Measurements from ENCODE around the gene CXADR. TPM values are rescaled to one million over a fixed set of nuclear protein-coding genes. Genes with fewer than 3 reads are reported as not detected.

CXADR gene
- total RNA-seq, 2 experiments from 2014 or later, result 6.3 to 6.6 TPM

DNA sequence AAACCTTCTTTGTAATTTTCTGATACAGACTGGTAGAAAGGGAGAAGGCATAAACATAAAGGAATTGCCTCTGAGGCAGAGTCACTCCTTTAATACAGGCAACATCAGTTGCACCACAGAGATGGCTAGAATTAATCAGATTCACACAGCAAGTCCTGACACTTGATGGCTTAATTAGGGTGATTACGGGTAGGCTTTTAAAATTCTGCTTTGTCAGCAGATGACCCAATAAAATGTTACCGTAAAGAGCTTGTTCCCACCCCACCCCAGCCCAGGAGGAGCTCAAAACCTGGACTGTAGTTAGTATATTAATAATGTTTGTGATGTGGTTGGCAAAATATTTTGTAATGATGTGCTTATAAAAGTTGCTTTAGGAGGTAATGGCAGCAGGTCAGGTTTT is 109.2 kb downstream of the CXADR start:
- intact Hi-C loops (cut with micrococcal nuclease; ENCODE audit: unreplicated experiment), result no loop called here
- Histone ChIP-seq H3K4me1 (ENCODE audit: insufficient read depth, low read length, poor library complexity, severe bottlenecking) (no peaks in the 10 kb centered on the region), H2AFZ (ENCODE audit: low read length) (no peak overlapping the region), H3K4me3 (ENCODE audit: low read depth, low read length, poor library complexity, severe bottlenecking) (no peak overlapping the region), H4K20me1 (ENCODE audit: insufficient read depth, low read length) (no peaks in the 10 kb centered on the region), H3K27ac (ENCODE audit: low read depth, low read length, poor library complexity, severe bottlenecking) (no peak overlapping the region), H3K79me2 (ENCODE audit: insufficient read depth, low read depth, low read length) (no peaks in the 10 kb centered on the region), H3K4me2 (ENCODE audit: low read length) (no peak overlapping the region), H3K9me2 (ENCODE audit: insufficient read depth, low read length) (no peaks in the 10 kb centered on the region), H3K9me3 (ENCODE audit: low read length) (no peaks in the 10 kb centered on the region), H3K36me3 (ENCODE audit: insufficient read depth, low read length) (no peaks in the 10 kb centered on the region)
- POLR2A ChIA-PET, result interaction anchor here (1.5 to 2.3 kb wide), 2 partner anchors 10 kb away, joined by 7 to 11 read pairs; no protein-coding TSS in a partner anchor
- no TSS peak for BruUV-seq (replicated peaks)
- TF ChIP-seq, protein P1, sequence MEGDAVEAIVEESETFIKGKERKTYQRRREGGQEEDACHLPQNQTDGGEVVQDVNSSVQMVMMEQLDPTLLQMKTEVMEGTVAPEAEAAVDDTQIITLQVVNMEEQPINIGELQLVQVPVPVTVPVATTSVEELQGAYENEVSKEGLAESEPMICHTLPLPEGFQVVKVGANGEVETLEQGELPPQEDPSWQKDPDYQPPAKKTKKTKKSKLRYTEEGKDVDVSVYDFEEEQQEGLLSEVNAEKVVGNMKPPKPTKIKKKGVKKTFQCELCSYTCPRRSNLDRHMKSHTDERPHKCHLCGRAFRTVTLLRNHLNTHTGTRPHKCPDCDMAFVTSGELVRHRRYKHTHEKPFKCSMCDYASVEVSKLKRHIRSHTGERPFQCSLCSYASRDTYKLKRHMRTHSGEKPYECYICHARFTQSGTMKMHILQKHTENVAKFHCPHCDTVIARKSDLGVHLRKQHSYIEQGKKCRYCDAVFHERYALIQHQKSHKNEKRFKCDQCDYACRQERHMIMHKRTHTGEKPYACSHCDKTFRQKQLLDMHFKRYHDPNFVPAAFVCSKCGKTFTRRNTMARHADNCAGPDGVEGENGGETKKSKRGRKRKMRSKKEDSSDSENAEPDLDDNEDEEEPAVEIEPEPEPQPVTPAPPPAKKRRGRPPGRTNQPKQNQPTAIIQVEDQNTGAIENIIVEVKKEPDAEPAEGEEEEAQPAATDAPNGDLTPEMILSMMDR (conservative IDR thresholded peaks at IDR 0.05; ENCODE audit: low read length), result no peak
- TF ChIP-seq EZH2phosphoT487 (IDR thresholded peaks at IDR 0.05; ENCODE audit: borderline replicate concordance, low read depth, low read length), result no peak
- no peak for DNase-seq (ENCODE audit: low spot score)
- CTCF ChIA-PET (ENCODE audit: unreplicated experiment), result no interaction called here

DNA sequence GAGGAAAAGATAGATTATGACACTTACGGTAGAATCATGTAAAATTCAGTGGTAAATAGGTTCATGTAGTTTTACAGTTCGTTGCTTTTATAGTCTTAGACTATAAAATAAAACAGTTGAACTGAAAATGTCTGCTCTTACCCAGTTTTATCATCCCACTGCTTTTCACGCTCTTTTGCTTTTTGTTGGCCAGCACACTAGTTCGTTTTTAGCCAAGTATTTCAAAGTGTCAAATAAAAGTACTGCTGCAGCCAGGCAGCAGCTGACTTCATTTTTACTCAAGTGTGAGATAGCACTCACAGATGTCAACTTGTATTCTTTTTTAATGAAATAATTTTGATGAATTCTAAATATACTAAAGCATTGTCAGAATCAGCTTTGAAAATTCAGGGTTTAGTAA is 118.4 kb downstream of the CXADR start:
- POLR2A ChIA-PET, result interaction anchor here (0.7 to 2.3 kb wide), 3 partner anchors 8 to 19 kb away, joined by 3 to 11 read pairs (median 4); no protein-coding TSS in a partner anchor
- intact Hi-C loops (cut with micrococcal nuclease; ENCODE audit: unreplicated experiment), result no loop called here

GRCh38 chr21:17636711-17637110 is 123.9 kb downstream of the CXADR start:
- no peaks in the 10 kb centered on the region for H3K79me2 ChIP-seq (ENCODE audit: insufficient read depth, low read depth, low read length)
- no TSS peak for BruUV-seq (replicated peaks)
- H4K20me1 ChIP-seq (ENCODE audit: insufficient read depth, low read length), result no peaks in the 10 kb centered on the region
- TF ChIP-seq EZH2phosphoT487 (IDR thresholded peaks at IDR 0.05; ENCODE audit: borderline replicate concordance, low read depth, low read length), result no peak
- TF ChIP-seq, protein P1 (conservative IDR thresholded peaks at IDR 0.05; ENCODE audit: low read length), result no peak
- DNase-seq (ENCODE audit: low spot score), result no peak
- peaks cover 4% of the 10 kb centered on the region for H3K4me1 ChIP-seq (ENCODE audit: insufficient read depth, low read length, poor library complexity, severe bottlenecking)
- H3K9me3 ChIP-seq (ENCODE audit: low read length), result no peaks in the 10 kb centered on the region
- no peaks in the 10 kb centered on the region for H3K9me2 ChIP-seq (ENCODE audit: insufficient read depth, low read length)
- H3K27ac ChIP-seq (ENCODE audit: low read depth, low read length, poor library complexity, severe bottlenecking), result no peak overlapping the region
- H3K4me2 ChIP-seq (ENCODE audit: low read length), result no peak overlapping the region
- ChIA-PET POLR2A (interaction anchor here (0.6 kb wide), 1 partner anchor 590 kb away, joined by 8 read pairs; no protein-coding TSS in a partner anchor), CTCF (ENCODE audit: unreplicated experiment) (no interaction called here)
- intact Hi-C loops (cut with micrococcal nuclease; ENCODE audit: unreplicated experiment), result no loop called here
- H3K36me3 ChIP-seq (ENCODE audit: insufficient read depth, low read length), result no peaks in the 10 kb centered on the region
- no peak overlapping the region for H3K4me3 ChIP-seq (ENCODE audit: low read depth, low read length, poor library complexity, severe bottlenecking)
- H2AFZ ChIP-seq (ENCODE audit: low read length), result no peak overlapping the region

More for the DNA sequence above, 118.4 kb downstream of the CXADR start:
- no TSS peak for BruUV-seq (replicated peaks)
- CTCF ChIA-PET (ENCODE audit: unreplicated experiment), result no interaction called here
- 0 out of 2 replicates have a peak overlapping the region, but pooled peaks have one; percentile 9 for H3K4me2 ChIP-seq (ENCODE audit: low read length)
- no peaks in the 10 kb centered on the region for H3K36me3 ChIP-seq (ENCODE audit: insufficient read depth, low read length)
- no peaks in the 10 kb centered on the region for H3K79me2 ChIP-seq (ENCODE audit: insufficient read depth, low read depth, low read length)
- TF ChIP-seq, protein P1 (conservative IDR thresholded peaks at IDR 0.05; ENCODE audit: low read length), result no peak
- no peak for TF ChIP-seq EZH2phosphoT487 (IDR thresholded peaks at IDR 0.05; ENCODE audit: borderline replicate concordance, low read depth, low read length)
- no peaks in the 10 kb centered on the region for H3K9me3 ChIP-seq (ENCODE audit: low read length)
- no peaks in the 10 kb centered on the region for H4K20me1 ChIP-seq (ENCODE audit: insufficient read depth, low read length)
- DNase-seq (ENCODE audit: low spot score), result no peak
- H2AFZ ChIP-seq (ENCODE audit: low read length), result peak overlapping the region; percentile 59
- no peak overlapping the region for H3K27ac ChIP-seq (ENCODE audit: low read depth, low read length, poor library complexity, severe bottlenecking)
- peaks cover 14% of the 10 kb centered on the region for H3K4me1 ChIP-seq (ENCODE audit: insufficient read depth, low read length, poor library complexity, severe bottlenecking)
- H3K9me2 ChIP-seq (ENCODE audit: insufficient read depth, low read length), result no peaks in the 10 kb centered on the region
- no peak overlapping the region for H3K4me3 ChIP-seq (ENCODE audit: low read depth, low read length, poor library complexity, severe bottlenecking)

Data from OCI-LY7 (cell line).